ENCODE data around the gene E2F6. TPM values are rescaled to one million over a fixed set of nuclear protein-coding genes. Genes with fewer than 3 reads are reported as not detected.

Gene E2F6
- total and polyA plus RNA-seq, 4 donors, result 3.5 to 7.7 (median 4.8) TPM

DNA sequence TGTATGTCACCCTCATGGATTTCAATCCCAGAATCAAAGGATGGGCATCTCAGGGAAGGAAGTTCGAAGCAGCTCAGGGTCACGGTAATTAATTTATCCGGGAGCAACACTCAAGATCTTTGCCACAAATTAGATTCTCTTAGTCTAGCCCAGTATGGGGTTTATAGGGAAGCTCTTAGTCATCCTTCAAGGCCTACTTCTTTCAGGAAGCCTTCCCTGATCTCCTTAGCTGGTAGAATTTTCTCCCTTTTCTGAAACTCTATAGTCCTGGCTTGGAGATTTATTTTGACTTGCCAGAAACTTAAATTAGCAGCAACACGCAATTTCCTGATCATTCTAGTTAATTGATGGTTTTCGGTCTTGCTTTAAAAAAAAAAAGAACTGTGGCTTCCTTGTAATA, 47.4 kb upstream of the E2F6 start:
- no peaks in the 10 kb centered on the region for H3K36me3 ChIP-seq (ENCODE audit: control insufficient read depth in 4 of 4, insufficient read depth in 3 of 4, low read depth in 1 of 4, low read length in 3 of 4)
- 94% methylated on average over 5 of the region's 5 CpGs for WGBS
- DNase-seq (ENCODE audit: low spot score), result no peak
- H3K9me3 ChIP-seq (ENCODE audit: control insufficient read depth in 4 of 4, low read length in 3 of 4), result no peaks in the 10 kb centered on the region
- no peaks in the 10 kb centered on the region for H3K27me3 ChIP-seq (ENCODE audit: control insufficient read depth in 4 of 4, insufficient read depth in 4 of 4, low read length in 3 of 4)
- H3K9ac ChIP-seq (ENCODE audit: low read depth in 1 of 2, low read length in 2 of 2), result no peak overlapping the region
- no peak overlapping the region for H3K4me3 ChIP-seq (ENCODE audit: low read depth in 1 of 3, low read length in 3 of 3)
- H3K4me1 ChIP-seq (ENCODE audit: control insufficient read depth in 4 of 4, insufficient read depth in 4 of 4, low read length in 3 of 4), result peaks cover 0 to 6% (median 3%) of the 10 kb centered on the region in 4 donors
- no peak overlapping the region for H3K27ac ChIP-seq (ENCODE audit: low read depth in 1 of 2, low read length in 2 of 2)
- no peak for TF ChIP-seq RAD21 (IDR thresholded peaks at IDR 0.05)
- no peak for TF ChIP-seq FOXA1 (IDR thresholded peaks at IDR 0.05)
- TF ChIP-seq, protein P1, sequence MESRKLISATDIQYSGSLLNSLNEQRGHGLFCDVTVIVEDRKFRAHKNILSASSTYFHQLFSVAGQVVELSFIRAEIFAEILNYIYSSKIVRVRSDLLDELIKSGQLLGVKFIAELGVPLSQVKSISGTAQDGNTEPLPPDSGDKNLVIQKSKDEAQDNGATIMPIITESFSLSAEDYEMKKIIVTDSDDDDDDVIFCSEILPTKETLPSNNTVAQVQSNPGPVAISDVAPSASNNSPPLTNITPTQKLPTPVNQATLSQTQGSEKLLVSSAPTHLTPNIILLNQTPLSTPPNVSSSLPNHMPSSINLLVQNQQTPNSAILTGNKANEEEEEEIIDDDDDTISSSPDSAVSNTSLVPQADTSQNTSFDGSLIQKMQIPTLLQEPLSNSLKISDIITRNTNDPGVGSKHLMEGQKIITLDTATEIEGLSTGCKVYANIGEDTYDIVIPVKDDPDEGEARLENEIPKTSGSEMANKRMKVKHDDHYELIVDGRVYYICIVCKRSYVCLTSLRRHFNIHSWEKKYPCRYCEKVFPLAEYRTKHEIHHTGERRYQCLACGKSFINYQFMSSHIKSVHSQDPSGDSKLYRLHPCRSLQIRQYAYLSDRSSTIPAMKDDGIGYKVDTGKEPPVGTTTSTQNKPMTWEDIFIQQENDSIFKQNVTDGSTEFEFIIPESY (IDR thresholded peaks at IDR 0.05), result no peak
- TF ChIP-seq CTCF (IDR thresholded peaks at IDR 0.05; ENCODE audit: low read depth, low read length, missing input control), result no peak
- TF ChIP-seq MAX (IDR thresholded peaks at IDR 0.05), result no peak
- no peak for TF ChIP-seq TAF1 (conservative IDR thresholded peaks at IDR 0.05)
- no peak for TF ChIP-seq YY1 (IDR thresholded peaks at IDR 0.05)
- TF ChIP-seq, protein P2, sequence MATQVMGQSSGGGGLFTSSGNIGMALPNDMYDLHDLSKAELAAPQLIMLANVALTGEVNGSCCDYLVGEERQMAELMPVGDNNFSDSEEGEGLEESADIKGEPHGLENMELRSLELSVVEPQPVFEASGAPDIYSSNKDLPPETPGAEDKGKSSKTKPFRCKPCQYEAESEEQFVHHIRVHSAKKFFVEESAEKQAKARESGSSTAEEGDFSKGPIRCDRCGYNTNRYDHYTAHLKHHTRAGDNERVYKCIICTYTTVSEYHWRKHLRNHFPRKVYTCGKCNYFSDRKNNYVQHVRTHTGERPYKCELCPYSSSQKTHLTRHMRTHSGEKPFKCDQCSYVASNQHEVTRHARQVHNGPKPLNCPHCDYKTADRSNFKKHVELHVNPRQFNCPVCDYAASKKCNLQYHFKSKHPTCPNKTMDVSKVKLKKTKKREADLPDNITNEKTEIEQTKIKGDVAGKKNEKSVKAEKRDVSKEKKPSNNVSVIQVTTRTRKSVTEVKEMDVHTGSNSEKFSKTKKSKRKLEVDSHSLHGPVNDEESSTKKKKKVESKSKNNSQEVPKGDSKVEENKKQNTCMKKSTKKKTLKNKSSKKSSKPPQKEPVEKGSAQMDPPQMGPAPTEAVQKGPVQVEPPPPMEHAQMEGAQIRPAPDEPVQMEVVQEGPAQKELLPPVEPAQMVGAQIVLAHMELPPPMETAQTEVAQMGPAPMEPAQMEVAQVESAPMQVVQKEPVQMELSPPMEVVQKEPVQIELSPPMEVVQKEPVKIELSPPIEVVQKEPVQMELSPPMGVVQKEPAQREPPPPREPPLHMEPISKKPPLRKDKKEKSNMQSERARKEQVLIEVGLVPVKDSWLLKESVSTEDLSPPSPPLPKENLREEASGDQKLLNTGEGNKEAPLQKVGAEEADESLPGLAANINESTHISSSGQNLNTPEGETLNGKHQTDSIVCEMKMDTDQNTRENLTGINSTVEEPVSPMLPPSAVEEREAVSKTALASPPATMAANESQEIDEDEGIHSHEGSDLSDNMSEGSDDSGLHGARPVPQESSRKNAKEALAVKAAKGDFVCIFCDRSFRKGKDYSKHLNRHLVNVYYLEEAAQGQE (IDR thresholded peaks at IDR 0.05), result no peak
- no peak for TF ChIP-seq NR2F2 (IDR thresholded peaks at IDR 0.05)
- TF ChIP-seq, protein P3, sequence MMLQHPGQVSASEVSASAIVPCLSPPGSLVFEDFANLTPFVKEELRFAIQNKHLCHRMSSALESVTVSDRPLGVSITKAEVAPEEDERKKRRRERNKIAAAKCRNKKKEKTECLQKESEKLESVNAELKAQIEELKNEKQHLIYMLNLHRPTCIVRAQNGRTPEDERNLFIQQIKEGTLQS (IDR thresholded peaks at IDR 0.05), result no peak

GRCh38 chr2:11512431-11512830, 46.5 kb upstream of the E2F6 start:
- 80% methylated on average over 5 of the region's 5 CpGs for WGBS
- H3K4me3 ChIP-seq (ENCODE audit: low read depth in 1 of 3, low read length in 3 of 3), result no peak overlapping the region
- H3K36me3 ChIP-seq (ENCODE audit: control insufficient read depth in 4 of 4, insufficient read depth in 3 of 4, low read depth in 1 of 4, low read length in 3 of 4), result no peaks in the 10 kb centered on the region
- no peaks in the 10 kb centered on the region for H3K9me3 ChIP-seq (ENCODE audit: control insufficient read depth in 4 of 4, low read length in 3 of 4)
- no peak for DNase-seq (ENCODE audit: low spot score)
- no peak overlapping the region for H3K9ac ChIP-seq (ENCODE audit: low read depth in 1 of 2, low read length in 2 of 2)
- TF ChIP-seq RXRA (IDR thresholded peaks at IDR 0.05), result no peak
- TF ChIP-seq HNF4G (IDR thresholded peaks at IDR 0.05), result no peak
- TF ChIP-seq, protein P2 (IDR thresholded peaks at IDR 0.05), result no peak
- no peak for TF ChIP-seq RAD21 (IDR thresholded peaks at IDR 0.05)
- TF ChIP-seq FOXA2 (IDR thresholded peaks at IDR 0.05), result no peak
- TF ChIP-seq HNF4A (conservative IDR thresholded peaks at IDR 0.05), result no peak
- no peak for TF ChIP-seq SP1 (IDR thresholded peaks at IDR 0.05)
- TF ChIP-seq CTCF (IDR thresholded peaks at IDR 0.05; ENCODE audit: low read depth, low read length, missing input control), result no peak
- TF ChIP-seq MAX (IDR thresholded peaks at IDR 0.05), result no peak
- no peak for TF ChIP-seq FOXA1 (IDR thresholded peaks at IDR 0.05)
- H3K4me1 ChIP-seq (ENCODE audit: control insufficient read depth in 4 of 4, insufficient read depth in 4 of 4, low read length in 3 of 4), result peaks cover 0 to 11% (median 8%) of the 10 kb centered on the region in 4 donors
- H3K27ac ChIP-seq (ENCODE audit: low read depth in 1 of 2, low read length in 2 of 2), result no peak overlapping the region
- no peaks in the 10 kb centered on the region for H3K27me3 ChIP-seq (ENCODE audit: control insufficient read depth in 4 of 4, insufficient read depth in 4 of 4, low read length in 3 of 4)
